HCT116 (cell line): ENCODE data around the gene RGS13. TPM values are rescaled to one million over a fixed set of nuclear protein-coding genes. Genes with fewer than 3 reads are reported as not detected.

ENCODE experiments used
- ATAC-seq: fragments of 200-7000 bp; cut with Tn5 transposase; 2 replicates; pipeline ENCODE4 v1.9.1; 2020; ENCODE audit warnings: mild to moderate bottlenecking, moderate library complexity
- BruUV-seq: library from RNA; stranded (reverse); fragments of 400-500 nt; replicated peaks from 2 replicates; lab custom pipeline; 2021; lab: Mats Ljungman, UMichigan
- CTCF ChIA-PET: fragments of 300-600 bp; sonication (Branson Sonifier 250); formaldehyde crosslinking; loops from one replicate; lab custom pipeline; 2021; ENCODE audit warnings: antibody characterized with exemption; lab: Charles Lee
- POLR2A ChIA-PET: fragments of 300-600, 350-600 bp; sonication (Branson Sonifier 250); formaldehyde crosslinking; loops from one replicate; lab custom pipeline; 2021; ENCODE audit warnings: antibody characterized with exemption; lab: Charles Lee
- RAD21 ChIA-PET, 2 experiments: fragments of 300-600 bp; sonication (Branson Sonifier 250); formaldehyde crosslinking; loops; one replicate each; lab custom pipeline; 2023; ENCODE audit warnings: low total read pairs in 2 of 2; ENCODE audit not compliant: uncharacterized antibody in 2 of 2, unreplicated experiment in 2 of 2, low non-redundant PET in 1 of 2; lab: Charles Lee
- DNase-seq: peaks from one replicate; pipeline ENCODE4 v3.0.0-alpha.2; 2010; ENCODE audit warnings: low read depth, low spot score
- H2AFZ ChIP-seq: fragments of 200-600 bp; shearing (Covaris generic), sonication (generic); 2 replicates; pipeline ENCODE4 v1.6.1; 2017; ENCODE audit warnings: low read depth, mixed run types, mixed read lengths, antibody characterized with exemption, low read length; ENCODE audit not compliant: poor library complexity, severe bottlenecking
- H3K27ac ChIP-seq: 2 replicates; pipeline ENCODE4 v1.5.1; 2012; ENCODE audit warnings: low read depth, low read length
- H3K27me3 ChIP-seq: fragments of 200-600 bp; sonication (generic); 2 replicates; pipeline ENCODE4 v1.6.1; 2016; ENCODE audit warnings: mixed run types, low read length, mixed read lengths; ENCODE audit not compliant: insufficient read depth
- H3K36me3 ChIP-seq, 2 experiments: fragments of 200-500 bp in 1 of 2; fragments of 200-600 bp in 1 of 2; sonication (Bioruptor generic) in 1 of 2; sonication (generic) in 1 of 2; 2 replicates each; pipeline versions ENCODE4 v1.5.1 to v1.6.1; 2014 to 2016; ENCODE audit warnings: low read length in 2 of 2, inconsistent platforms in 1 of 2, mixed read lengths in 1 of 2, mixed run types in 1 of 2; ENCODE audit not compliant: insufficient read depth in 2 of 2, control insufficient read depth in 1 of 2
- H3K4me1 ChIP-seq, 2 experiments: fragments of 200-600 bp in 1 of 2; sonication (generic) in 1 of 2; 2 replicates each; pipeline versions ENCODE4 v1.5.1 to v1.6.1; 2012 to 2017; ENCODE audit warnings: low read length in 2 of 2, inconsistent platforms in 1 of 2, mild to moderate bottlenecking in 1 of 2, mixed read lengths in 1 of 2, mixed run types in 1 of 2, moderate library complexity in 1 of 2; ENCODE audit not compliant: insufficient read depth in 2 of 2, control insufficient read depth in 1 of 2
- H3K4me2 ChIP-seq: fragments of 200-600 bp; sonication (generic); 2 replicates; pipeline ENCODE4 v1.6.1; 2017; ENCODE audit warnings: mixed run types, low read length, mixed read lengths
- H3K4me3 ChIP-seq, 2 experiments: fragments of 200-600 bp in 1 of 2; sonication (generic) in 1 of 2; replicated peaks in 1 of 2; 2 replicates each; pipeline ENCODE4 v1.5.1; 2011 to 2016; ENCODE audit warnings: low read length in 2 of 2, control low read depth in 1 of 2, low read depth in 1 of 2, mild to moderate bottlenecking in 1 of 2, mixed read lengths in 1 of 2, mixed run types in 1 of 2
- H3K79me2 ChIP-seq: fragments of 200-600 bp; sonication (generic); 2 replicates; pipeline ENCODE4 v1.6.1; 2017; ENCODE audit warnings: mild to moderate bottlenecking, mixed run types, low read length, moderate library complexity, mixed read lengths; ENCODE audit not compliant: insufficient read depth
- H3K9ac ChIP-seq: fragments of 200-600 bp; sonication (generic); 2 replicates; pipeline ENCODE4 v1.6.1; 2016; ENCODE audit warnings: low read length, mixed read lengths
- H3K9me2 ChIP-seq: fragments of 200-600 bp; sonication (generic), shearing (Covaris generic); 2 replicates; pipeline ENCODE4 v1.6.1; 2017; ENCODE audit warnings: mixed run types, mild to moderate bottlenecking, moderate library complexity; ENCODE audit not compliant: insufficient read depth
- H3K9me3 ChIP-seq, 2 experiments: fragments of 200-500 bp in 1 of 2; fragments of 200-600 bp in 1 of 2; sonication (Bioruptor generic) in 1 of 2; sonication (generic) in 1 of 2; 2 replicates each; pipeline ENCODE4 v1.6.1; 2014 to 2017; ENCODE audit warnings: low read length in 2 of 2, mixed read lengths in 2 of 2, inconsistent platforms in 1 of 2, low read depth in 1 of 2, mild to moderate bottlenecking in 1 of 2, mixed run types in 1 of 2, moderate library complexity in 1 of 2; ENCODE audit not compliant: control insufficient read depth in 1 of 2, insufficient read depth in 1 of 2
- H4K20me1 ChIP-seq: fragments of 200-600 bp; sonication (generic), shearing (Covaris generic); 2 replicates; pipeline ENCODE4 v1.6.1; 2017; ENCODE audit warnings: mixed run types, mild to moderate bottlenecking, moderate library complexity; ENCODE audit not compliant: insufficient read depth
- ATF3 ChIP-seq: IDR thresholded peaks from 2 replicates; pipeline ENCODE4 v1.6.1; 2012
- CBX3 ChIP-seq: IDR thresholded peaks from 2 replicates; pipeline ENCODE4 v1.6.1; 2012; ENCODE audit warnings: low read depth
- CEBPB ChIP-seq: IDR thresholded peaks from 2 replicates; pipeline ENCODE4 v1.6.1; 2012; ENCODE audit warnings: low read depth
- CTCF ChIP-seq, 3 experiments: fragments of 200-600 bp in 1 of 3; sonication (generic) in 1 of 3; IDR thresholded peaks in 2 of 3; conservative IDR thresholded peaks in 1 of 3; 2 replicates each; pipeline ENCODE4 v1.5.1; 2012 to 2017; ENCODE audit warnings: low read depth in 2 of 3, low read length in 2 of 3, antibody characterized with exemption in 1 of 3, borderline replicate concordance in 1 of 3, control low read depth in 1 of 3, mild to moderate bottlenecking in 1 of 3, mixed read lengths in 1 of 3, mixed run types in 1 of 3, moderate library complexity in 1 of 3; ENCODE audit not compliant: insufficient read depth in 1 of 3
- EGR1 ChIP-seq: IDR thresholded peaks from 2 replicates; pipeline ENCODE4 v1.6.1; 2012; ENCODE audit warnings: low read depth
- ELF1 ChIP-seq: IDR thresholded peaks from 2 replicates; pipeline ENCODE4 v1.6.1; 2012; ENCODE audit warnings: low read depth, borderline replicate concordance
- EZH2 ChIP-seq: fragments of 200-600 bp; sonication (generic); IDR thresholded peaks from 2 replicates; pipeline ENCODE4 v1.6.1; 2017; ENCODE audit warnings: antibody characterized with exemption, mixed run types
- EZH2phosphoT487 ChIP-seq: fragments of 200-600 bp; IDR thresholded peaks from 2 replicates; pipeline ENCODE4 v1.6.1; 2018; ENCODE audit warnings: antibody characterized with exemption, borderline replicate concordance
- JUND ChIP-seq: IDR thresholded peaks from 2 replicates; pipeline ENCODE4 v1.6.1; 2012
- POLR2A ChIP-seq: IDR thresholded peaks from 2 replicates; pipeline ENCODE4 v1.7.0; 2011; ENCODE audit warnings: borderline replicate concordance; ENCODE audit not compliant: insufficient read depth, insufficient read length; ENCODE audit errors: extremely low read depth
- POLR2AphosphoS5 ChIP-seq: IDR thresholded peaks from 2 replicates; pipeline ENCODE4 v1.6.1; 2011; ENCODE audit warnings: mild to moderate bottlenecking, low read depth, low read length, moderate library complexity
- RAD21 ChIP-seq: IDR thresholded peaks from 2 replicates; pipeline ENCODE4 v1.6.1; 2012; ENCODE audit warnings: low read depth, mild to moderate bottlenecking
- REST ChIP-seq: IDR thresholded peaks from 2 replicates; pipeline ENCODE4 v1.6.1; 2012; ENCODE audit warnings: low read depth
- SP1 ChIP-seq: IDR thresholded peaks from 2 replicates; pipeline ENCODE4 v1.6.1; 2012; ENCODE audit warnings: low read depth
- SRF ChIP-seq: IDR thresholded peaks from 2 replicates; pipeline ENCODE4 v1.6.1; 2012; ENCODE audit warnings: low read depth
- YY1 ChIP-seq: IDR thresholded peaks from 2 replicates; pipeline ENCODE4 v1.6.1; 2011; ENCODE audit warnings: low read length, low read depth, moderate library complexity, mild to moderate bottlenecking; ENCODE audit not compliant: insufficient replicate concordance; ENCODE audit errors: extremely low read depth
- ZFX ChIP-seq: fragments of 450-650 bp; IDR thresholded peaks from 2 replicates; pipeline ENCODE4 v1.6.1; 2017
- ZNF274 ChIP-seq: fragments of 200-500 bp; sonication (Bioruptor generic); IDR thresholded peaks from 2 replicates; pipeline ENCODE4 v1.6.1; 2014; ENCODE audit warnings: mild to moderate bottlenecking, low read depth, low read length, inconsistent platforms
- intact Hi-C: fragments of 100-400 bp; cut with micrococcal nuclease; formaldehyde crosslinking; loops from 2 replicates; pipeline ENCODE4 v1.10.0; 2022
- total RNA-seq: library from RNA; stranded (reverse); gene quantifications from one replicate; pipeline ENCODE4 v1.2.1, GENCODE V29; 2021; ENCODE audit not compliant: unreplicated experiment
- TF ChIP-seq, protein P1 (sequence below): IDR thresholded peaks from 2 replicates; pipeline ENCODE4 v1.6.1; 2012

RGS13 gene
- total RNA-seq, 1 experiment from 2014 or later = not detected

- intact Hi-C loops = no loop called here
- no peaks in the 10 kb centered on the region for H3K4me1 ChIP-seq
- no peak overlapping the region for H3K4me3 ChIP-seq
- no peaks in the 10 kb centered on the region for H4K20me1 ChIP-seq
- ChIA-PET CTCF (no interaction called here), RAD21 (no interaction called here), POLR2A (no interaction called here)
- H2AFZ ChIP-seq = no peak overlapping the region
- no peaks in the 10 kb centered on the region for H3K27me3 ChIP-seq
- no peak for TF ChIP-seq ZNF274
- TF ChIP-seq RAD21 = no peak
- TF ChIP-seq, protein P1, sequence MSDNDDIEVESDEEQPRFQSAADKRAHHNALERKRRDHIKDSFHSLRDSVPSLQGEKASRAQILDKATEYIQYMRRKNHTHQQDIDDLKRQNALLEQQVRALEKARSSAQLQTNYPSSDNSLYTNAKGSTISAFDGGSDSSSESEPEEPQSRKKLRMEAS = no peak
- no peak for TF ChIP-seq REST
- TF ChIP-seq ATF3 = no peak
- no peak for TF ChIP-seq POLR2AphosphoS5
- no peak for TF ChIP-seq POLR2A
- no peak for TF ChIP-seq ELF1
- TF ChIP-seq SRF = no peak
- no peak for TF ChIP-seq CTCF (IDR thresholded peaks at IDR 0.05 in 2 of 3, conservative IDR thresholded peaks at IDR 0.05 in 1 of 3; ENCODE audit: borderline replicate concordance in 1 of 3, insufficient read depth in 1 of 3, low read depth in 2 of 3, low read length in 2 of 3)
- no peak for TF ChIP-seq EGR1
- no peak for TF ChIP-seq EZH2
- TF ChIP-seq CEBPB = no peak
- no peak for TF ChIP-seq SP1
- no peak for TF ChIP-seq EZH2phosphoT487
- no peak for TF ChIP-seq JUND
- no peak for TF ChIP-seq YY1
- no peak for TF ChIP-seq CBX3
- no peak for TF ChIP-seq ZFX
- no peaks in the 10 kb centered on the region for H3K79me2 ChIP-seq
- DNase-seq (no peak), ATAC-seq (no peak)
- no peaks in the 10 kb centered on the region for H3K9me2 ChIP-seq
- H3K36me3 ChIP-seq = no peaks in the 10 kb centered on the region
- no peaks in the 10 kb centered on the region for H3K9me3 ChIP-seq
- no TSS peak for BruUV-seq
- no peak overlapping the region for H3K4me2 ChIP-seq
- no peak overlapping the region for H3K27ac ChIP-seq
- no peak overlapping the region for H3K9ac ChIP-seq
These were observed 42.2 kb downstream of the RGS13 start for GRCh38 chr1:192678099-192678498.
